ENCODE results near the gene PLCH2.

PLCH2 gene

GRCh38 chr1:2496087-2496622, 20.1 kb downstream of the PLCH2 start:
- Histone ChIP-seq H3K4me3 (replicated peaks; ENCODE audit: low read depth, low read length) (no peak overlapping the region), H3K27me3 (replicated peaks; ENCODE audit: control insufficient read depth, insufficient read depth, low read length) (no peaks in the 10 kb centered on the region; the same call in 1 of the 2 replicates), H3K36me3 (ENCODE audit: control insufficient read depth, insufficient read depth, low read length) (no peaks in the 10 kb centered on the region)
- peak; percentile 74 for DNase-seq (ENCODE audit: extremely low read depth, insufficient read length)
- TF ChIP-seq CTCF (IDR thresholded peaks at IDR 0.05; ENCODE audit: insufficient read depth, low read length, poor library complexity, severe bottlenecking) = no peak

- H3K4me3 ChIP-seq (replicated peaks; ENCODE audit: low read depth, low read length) = no peak overlapping the region
- TF ChIP-seq CTCF (IDR thresholded peaks at IDR 0.05; ENCODE audit: insufficient read depth, low read length, poor library complexity, severe bottlenecking) = no peak
- H3K36me3 ChIP-seq (ENCODE audit: control insufficient read depth, insufficient read depth, low read length) = no peaks in the 10 kb centered on the region
- DNase-seq (ENCODE audit: extremely low read depth, insufficient read length) = no peak
- H3K27me3 ChIP-seq (replicated peaks; ENCODE audit: control insufficient read depth, insufficient read depth, low read length) = no peaks in the 10 kb centered on the region; the same call in 1 of the 2 replicates
Observed at GRCh38 chr1:2496746-2497145, 20.7 kb downstream of the PLCH2 start.

GRCh38 chr1:2497891-2498290, 21.8 kb downstream of the PLCH2 start:
- no peaks in the 10 kb centered on the region; the same call in 1 of the 2 replicates for H3K27me3 ChIP-seq (replicated peaks; ENCODE audit: control insufficient read depth, insufficient read depth, low read length)
- no peak for DNase-seq (ENCODE audit: extremely low read depth, insufficient read length)
- H3K36me3 ChIP-seq (ENCODE audit: control insufficient read depth, insufficient read depth, low read length) = no peaks in the 10 kb centered on the region
- no peak for TF ChIP-seq CTCF (IDR thresholded peaks at IDR 0.05; ENCODE audit: insufficient read depth, low read length, poor library complexity, severe bottlenecking)
- no peak overlapping the region for H3K4me3 ChIP-seq (replicated peaks; ENCODE audit: low read depth, low read length)

GRCh38 chr1:2498648-2499047, 22.6 kb downstream of the PLCH2 start:
- Histone ChIP-seq H3K27me3 (replicated peaks; ENCODE audit: control insufficient read depth, insufficient read depth, low read length) (no peaks in the 10 kb centered on the region; the same call in 1 of the 2 replicates), H3K4me3 (replicated peaks; ENCODE audit: low read depth, low read length) (no peak overlapping the region), H3K36me3 (ENCODE audit: control insufficient read depth, insufficient read depth, low read length) (no peaks in the 10 kb centered on the region)
- no peak for TF ChIP-seq CTCF (IDR thresholded peaks at IDR 0.05; ENCODE audit: insufficient read depth, low read length, poor library complexity, severe bottlenecking)
- DNase-seq (ENCODE audit: extremely low read depth, insufficient read length) = no peak

GRCh38 chr1:2499260-2499659, 23.2 kb downstream of the PLCH2 start:
- TF ChIP-seq CTCF (IDR thresholded peaks at IDR 0.05; ENCODE audit: insufficient read depth, low read length, poor library complexity, severe bottlenecking) = no peak
- no peak overlapping the region for H3K4me3 ChIP-seq (replicated peaks; ENCODE audit: low read depth, low read length)
- DNase-seq (ENCODE audit: extremely low read depth, insufficient read length) = no peak
- H3K27me3 ChIP-seq (replicated peaks; ENCODE audit: control insufficient read depth, insufficient read depth, low read length) = no peaks in the 10 kb centered on the region; the same call in 1 of the 2 replicates
- H3K36me3 ChIP-seq (ENCODE audit: control insufficient read depth, insufficient read depth, low read length) = no peaks in the 10 kb centered on the region
